Glomerular endothelial cell (primary cell): Measurements from ENCODE around the gene PPP4R1. TPM values are rescaled to one million over a fixed set of nuclear protein-coding genes. Genes with fewer than 3 reads are reported as not detected.
"Not testable (repeated sequence)": the region's sequence is repeated elsewhere in the genome, so short reads cannot be mapped to it uniquely, and the experiment has no call there.

Source experiments
- DNase-seq: peaks from one replicate; pipeline ENCODE4 v3.0.0-alpha.2; 2011; ENCODE audit warnings: low read depth, low spot score; ENCODE audit errors: extremely low read depth
- total RNA-seq: library from RNA; depleted of rRNA; stranded (reverse); fragments of >200 nt; gene quantifications from 2 replicates; pipeline ENCODE4 v1.2.3, GENCODE V29; 2015

The PPP4R1 gene
- total RNA-seq, 1 donor from 2014 or later, result 98.1 TPM

DNA sequence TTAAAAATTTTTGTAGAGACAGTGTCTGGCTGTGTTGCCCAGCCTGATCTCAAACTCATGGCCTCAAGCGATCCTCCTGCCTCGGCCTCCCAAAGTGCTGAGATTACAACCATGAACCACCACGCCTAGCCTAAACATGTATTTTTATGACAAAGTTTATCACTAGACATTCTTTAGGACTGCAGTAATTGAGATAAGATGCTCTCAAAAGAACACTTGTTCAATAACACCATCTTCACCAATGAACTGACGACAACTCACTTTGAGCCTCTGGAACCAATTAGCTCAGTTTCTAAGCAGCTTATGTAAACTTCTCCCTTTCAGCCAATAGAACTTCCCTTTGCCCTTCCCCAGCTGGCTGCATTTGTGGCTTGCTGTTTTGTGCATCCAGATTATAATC, 15.3 kb upstream of the PPP4R1 start:
- DNase-seq, result no peak

DNA sequence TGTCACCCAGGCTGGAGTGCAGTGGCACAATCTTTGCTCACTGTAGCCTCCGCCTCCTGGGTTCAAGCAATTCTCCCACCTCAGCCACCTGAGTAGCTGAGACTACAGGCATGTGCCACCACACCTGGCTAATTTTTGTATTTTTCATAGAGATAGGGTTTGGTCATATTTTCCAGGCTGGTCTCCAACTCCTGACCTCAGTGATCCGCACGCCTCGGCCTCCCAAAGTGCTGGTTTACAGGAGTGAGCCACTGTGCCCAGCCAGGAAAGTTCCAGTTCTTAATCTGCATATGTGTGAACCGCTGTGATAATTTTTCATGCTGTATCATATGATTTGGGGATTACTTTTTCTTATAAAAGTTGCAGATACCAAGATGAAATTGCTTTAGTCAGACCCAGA, 14.6 kb upstream of the PPP4R1 start:
- no peak for DNase-seq

DNA sequence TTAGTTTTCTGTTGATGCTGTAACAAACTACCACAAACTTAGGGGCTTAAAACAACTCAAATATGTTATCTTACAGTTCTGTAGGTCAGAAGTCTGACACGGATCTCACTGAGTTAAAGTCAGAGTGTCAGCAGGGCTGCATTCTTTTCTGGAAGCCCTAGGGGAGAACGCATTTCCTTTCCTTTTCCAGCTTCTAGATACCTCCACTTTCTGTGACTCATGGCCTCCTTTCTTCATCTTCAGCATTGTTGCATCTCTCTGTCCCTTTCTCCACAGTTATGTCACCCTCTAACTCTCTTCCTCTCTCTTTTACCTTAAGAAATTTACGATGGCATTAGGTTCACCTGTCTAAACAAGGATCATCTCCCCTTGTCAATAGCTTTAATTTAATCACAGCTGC, 13.3 kb upstream of the PPP4R1 start:
- no peak for DNase-seq

DNA sequence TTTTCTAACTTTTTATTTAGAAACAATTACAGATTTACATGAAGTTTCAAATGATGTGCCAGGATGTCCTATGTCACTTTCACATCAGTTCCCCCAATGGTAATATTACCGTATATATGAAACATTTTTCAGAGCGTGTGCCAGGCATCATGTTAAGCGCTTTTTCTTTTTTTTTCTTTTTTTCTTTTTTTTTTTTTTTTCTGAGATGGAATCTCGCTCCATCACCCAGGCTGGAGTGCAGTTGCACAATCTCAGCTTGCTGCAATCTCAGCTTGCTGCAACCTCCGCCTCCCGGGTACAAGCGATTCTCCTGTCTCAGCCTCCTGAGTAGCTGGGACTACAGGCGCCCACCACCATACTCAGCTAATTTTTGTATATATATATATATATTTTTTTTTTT, 5.6 kb upstream of the PPP4R1 start:
- DNase-seq, result no peak

DNA sequence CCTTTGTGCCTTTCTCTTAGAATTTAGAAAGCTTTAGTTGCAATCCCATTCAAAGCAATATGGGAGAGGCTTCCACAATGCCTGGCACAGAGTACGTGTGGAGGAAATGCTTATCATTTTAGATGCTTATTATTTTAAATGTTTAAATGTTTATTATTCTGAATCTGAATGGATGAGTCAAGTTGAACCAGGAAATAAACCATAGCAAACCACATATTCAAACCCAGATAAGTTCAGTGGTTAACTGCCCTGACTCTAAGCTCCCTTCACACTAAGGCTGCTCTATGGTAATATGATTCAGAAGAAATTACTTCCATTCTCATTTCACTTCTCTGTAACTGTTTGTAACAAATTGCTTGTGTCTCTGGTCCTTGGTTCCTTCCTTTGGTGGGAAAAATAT, 5.2 kb upstream of the PPP4R1 start:
- DNase-seq, result no peak

DNA sequence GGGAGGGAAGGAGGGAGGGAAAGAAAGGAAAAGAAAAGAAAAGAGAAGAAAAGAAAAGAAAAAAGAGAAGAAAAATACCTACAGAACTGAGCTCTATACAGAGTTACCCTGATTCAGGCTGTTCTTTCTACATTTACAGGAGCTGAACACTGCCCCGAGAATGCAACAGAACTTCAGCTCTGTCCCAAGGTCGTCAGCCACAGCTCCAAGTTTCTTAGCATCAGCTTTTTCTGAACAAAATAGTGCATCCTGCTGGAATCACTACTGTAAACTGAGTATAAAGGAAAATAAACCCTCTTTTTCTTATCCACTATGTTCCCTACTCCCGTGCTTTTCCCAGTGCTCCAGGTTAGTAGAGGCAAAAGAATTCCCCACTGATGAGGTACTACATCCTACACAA, 4.7 kb upstream of the PPP4R1 start:
- DNase-seq, result no peak

DNA sequence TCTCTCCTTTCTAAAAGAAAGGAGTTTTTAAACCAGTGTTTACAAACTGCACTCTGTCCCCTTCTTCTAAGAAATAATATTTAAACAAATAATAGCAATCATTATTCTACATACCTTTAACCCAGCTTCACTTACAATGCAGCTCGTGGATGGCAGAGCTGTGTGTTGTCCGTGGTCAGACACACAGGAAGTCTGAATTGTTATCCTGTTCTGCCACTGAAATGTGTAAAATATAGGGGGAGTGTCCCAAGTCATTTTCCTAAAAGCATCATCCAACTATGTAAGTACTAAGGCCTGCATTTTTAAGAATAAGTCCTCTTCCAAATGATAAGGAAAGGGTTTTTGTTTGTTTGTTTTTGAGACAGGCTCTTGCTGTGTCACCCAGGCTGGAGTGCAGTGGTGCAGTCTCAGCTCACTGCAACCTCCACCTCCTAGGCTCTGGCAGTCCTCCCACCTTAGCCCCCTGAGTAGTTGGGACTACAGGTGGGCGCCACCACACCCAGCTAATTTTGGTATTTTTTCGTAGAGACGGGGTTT, 2.7 kb upstream of the PPP4R1 start:
- DNase-seq, result no peak

DNA sequence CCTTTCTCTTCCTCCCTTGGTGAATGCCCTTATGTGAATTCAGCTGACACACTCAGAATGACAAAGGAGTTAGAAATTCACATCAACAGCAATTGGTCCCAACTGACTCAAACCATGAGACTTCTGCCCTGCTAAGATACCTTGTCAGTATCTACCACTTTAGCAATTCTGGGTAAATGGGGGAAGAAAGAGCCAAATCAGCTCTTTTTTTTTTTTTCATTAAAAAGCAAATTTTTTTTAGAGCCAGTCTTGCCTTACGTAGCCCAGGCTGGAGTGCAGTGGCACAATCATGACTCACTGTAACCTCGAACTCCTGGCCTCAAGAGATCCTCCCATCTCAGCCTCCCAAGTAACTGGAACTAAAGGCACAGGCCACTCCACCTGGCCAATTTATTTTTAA, 1.7 kb upstream of the PPP4R1 start:
- no peak for DNase-seq

DNA sequence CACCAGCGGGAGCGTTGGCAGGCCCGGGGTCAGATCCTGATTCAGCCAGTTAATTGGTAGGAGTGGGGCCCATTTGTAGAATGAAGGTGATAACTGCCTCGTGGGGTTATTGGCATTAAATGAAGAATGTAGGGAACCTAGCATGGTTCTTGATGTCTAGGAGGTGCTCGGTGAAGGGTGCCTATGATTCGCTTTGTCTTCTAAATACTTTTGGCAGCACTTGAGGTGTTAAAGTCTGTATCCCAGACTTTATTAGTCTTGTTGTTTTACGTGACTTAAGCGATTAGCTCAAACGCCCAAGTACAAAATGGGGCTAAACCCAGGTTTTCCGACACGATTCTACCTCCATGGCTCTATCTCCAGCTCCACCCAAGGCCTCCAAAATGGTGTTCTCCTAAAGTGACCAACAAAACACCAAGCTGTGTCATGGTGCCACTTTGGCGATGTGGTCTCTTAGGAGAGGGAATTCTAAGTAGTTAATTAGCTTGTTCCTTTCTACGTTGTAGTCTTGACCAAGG, 980 bp upstream of the PPP4R1 start:
- DNase-seq, result no peak

DNA sequence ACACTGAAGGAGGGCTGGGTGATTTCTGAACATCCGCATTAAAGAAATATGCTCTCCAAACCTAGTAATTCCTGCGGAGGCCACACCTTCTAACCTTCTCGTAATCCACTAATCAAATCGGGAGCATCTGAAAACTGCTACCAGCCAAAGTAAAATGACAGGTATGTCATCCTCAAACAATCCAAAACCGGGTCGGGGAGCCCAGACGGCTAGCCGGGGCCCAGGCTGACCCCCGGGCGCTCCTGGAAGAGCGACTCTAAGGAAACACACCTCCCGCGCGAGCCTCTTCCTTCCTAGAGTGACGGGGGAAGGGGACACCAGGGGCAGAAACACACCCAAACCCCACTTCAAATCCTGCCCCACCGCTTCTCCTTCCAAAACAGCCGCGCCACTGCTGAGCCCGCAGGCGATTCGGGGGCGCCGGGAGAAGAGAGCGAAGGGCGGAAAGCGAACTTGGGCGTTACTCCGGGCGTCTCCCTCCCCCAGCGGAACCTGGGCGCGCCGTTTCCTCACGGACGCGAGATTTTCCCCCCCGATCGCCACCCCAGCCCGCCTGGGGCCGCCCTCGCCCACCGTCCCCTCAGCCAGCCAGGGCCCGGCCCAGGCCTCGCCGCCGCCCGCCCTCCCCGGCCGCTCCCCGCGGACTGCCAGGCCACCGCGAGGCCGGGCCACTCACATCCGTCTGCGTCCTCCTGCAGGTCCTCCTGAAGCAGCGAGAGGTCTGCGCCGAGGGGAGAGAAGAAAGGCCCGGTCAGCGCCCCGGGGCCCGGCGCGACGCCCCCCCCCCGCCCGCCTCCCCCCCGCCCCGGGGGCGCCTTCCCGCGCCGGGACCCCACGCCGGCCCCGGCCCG, 584 bp downstream of the PPP4R1 start:
- DNase-seq, result no peak

DNA sequence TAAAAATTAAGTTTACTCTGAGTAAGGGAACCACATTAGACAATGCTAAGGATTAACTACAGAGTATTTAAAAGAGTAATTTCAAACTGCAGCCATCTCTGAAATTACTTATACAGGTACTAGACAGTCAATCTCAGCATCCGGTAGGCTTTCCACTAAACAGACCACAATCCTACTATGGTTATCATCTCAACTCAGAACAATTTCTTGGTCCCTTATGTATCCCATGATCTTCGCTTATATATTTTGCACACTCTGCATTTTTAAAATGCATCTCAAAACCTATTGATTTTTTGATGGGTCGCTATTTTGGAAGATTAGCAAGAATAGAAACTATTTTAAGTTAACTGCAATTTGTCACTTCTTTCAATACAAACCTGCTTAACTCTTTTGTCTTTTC, 1.4 kb downstream of the PPP4R1 start:
- DNase-seq, result no peak

DNA sequence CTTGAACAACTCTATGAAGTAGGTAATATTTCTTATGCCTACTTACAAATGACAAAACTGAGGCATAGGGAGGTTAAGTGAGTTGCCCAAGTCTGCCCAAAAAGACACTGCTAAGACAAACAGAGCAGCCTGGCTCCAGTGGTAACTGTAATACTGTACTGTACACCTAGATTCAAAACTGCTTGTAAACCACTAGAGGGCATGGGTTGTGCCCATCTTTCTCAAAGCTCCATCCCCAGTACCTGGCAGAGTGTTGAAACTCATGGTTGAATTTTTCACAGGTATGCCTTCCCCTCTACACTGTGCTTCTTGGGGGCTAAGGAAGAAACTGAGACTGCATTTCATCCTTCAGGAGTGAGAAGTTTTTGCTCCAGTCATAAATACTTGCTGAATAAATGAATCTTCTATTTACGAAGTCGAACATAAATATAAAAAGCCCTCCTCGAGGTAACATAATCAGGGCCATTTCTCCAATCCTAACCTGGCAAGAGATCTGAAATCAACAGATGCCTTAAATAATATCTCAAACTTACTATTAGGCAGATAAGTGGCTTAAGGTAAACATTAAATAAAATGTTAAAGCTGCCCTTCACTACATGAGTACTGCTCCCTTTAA, 2.0 kb downstream of the PPP4R1 start:
- no peak for DNase-seq

DNA sequence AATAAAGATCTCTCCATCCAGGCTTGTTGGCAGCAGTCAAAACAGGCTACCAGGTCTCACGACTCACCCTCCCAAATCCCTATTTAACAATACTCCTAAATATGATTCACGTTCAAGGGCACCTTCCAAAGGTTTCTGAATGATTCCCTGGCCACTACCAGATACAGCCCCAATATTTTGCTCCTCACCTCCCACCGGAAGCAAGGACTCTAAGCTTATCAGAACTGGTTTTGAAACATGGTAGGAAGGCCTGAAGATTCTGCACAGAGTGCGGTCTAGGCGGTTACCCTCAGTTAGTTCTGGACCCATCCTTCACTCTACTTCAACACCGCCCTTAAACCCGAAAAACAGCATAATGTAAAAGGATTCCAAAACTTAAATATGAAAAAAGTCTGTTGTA, 5.2 kb downstream of the PPP4R1 start:
- DNase-seq, result no peak

DNA sequence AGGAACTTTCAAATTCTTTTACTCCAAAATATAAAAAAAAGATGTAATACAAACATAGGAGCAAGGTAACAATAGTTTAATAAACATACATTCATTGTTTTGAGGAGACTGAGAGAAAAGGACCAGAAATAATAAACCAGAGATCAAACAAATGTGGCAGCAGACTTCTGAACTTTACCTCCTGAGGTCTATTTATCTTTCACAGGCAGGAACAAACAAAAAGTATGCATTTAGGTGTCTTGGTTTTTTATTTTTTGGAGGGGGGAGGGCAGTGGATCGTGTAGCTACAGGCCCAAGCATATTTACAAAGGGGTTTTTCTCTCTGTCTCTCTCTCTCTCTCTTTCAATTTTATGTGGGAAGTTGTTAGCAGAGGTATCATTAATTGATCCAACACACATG, 5.6 kb downstream of the PPP4R1 start:
- no peak for DNase-seq

DNA sequence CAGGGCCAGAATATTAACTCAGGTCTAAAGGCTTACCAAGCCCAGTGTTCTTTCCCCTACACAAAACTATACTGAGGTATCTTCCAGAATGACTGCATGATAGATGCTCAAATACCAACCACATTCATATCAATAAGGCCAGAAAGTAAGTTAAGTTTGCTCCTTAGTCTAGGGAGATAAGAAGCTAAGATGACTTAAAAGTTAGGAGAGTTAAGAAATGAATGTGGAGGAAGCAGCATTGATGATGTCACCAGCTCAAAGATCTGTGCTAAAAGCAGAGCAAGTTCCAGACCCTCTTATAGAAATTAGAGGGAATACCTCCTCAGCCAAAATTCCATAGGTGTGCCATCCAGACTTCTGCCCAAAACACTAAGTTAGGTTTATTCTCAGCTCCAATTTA, 6.1 kb downstream of the PPP4R1 start:
- no peak for DNase-seq

DNA sequence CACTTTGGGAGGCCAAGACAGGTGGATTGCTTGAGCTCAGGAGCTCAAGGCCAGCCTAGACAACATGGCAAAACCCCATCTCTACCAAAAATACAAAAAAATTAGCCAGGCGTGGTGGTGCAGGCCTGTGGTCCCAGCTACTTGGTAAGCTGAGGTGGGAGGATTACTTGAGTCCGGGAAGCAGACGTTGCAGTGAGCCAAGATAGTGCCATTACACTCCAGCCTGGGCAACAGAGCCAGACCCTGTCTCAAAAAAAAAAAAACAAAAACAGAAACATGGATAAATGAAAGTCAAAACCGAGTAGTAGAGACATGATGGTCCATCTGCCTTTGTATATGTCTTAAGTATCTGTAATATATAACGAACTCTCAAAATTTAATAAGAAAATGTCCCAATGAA, 7.2 kb downstream of the PPP4R1 start:
- not testable (repeated sequence) for DNase-seq

DNA sequence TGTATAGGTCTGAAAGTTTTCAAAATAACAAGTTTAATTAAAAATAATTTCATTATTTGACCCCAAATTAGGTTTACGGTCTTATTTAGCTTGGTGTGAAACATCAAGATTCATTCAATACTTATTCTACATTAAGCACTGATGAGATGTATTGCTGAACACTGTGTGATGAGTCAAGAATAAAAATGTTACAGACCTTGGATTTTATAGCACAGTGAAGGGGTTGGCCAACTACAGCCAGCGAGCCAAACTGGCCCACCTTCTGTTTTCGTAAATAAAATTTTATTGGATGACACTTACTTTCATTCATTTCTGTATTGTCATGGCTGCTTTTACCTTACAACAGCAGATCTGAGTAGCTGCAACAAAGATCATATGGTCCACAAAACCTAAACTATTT, 8.3 kb downstream of the PPP4R1 start:
- DNase-seq, result no peak

DNA sequence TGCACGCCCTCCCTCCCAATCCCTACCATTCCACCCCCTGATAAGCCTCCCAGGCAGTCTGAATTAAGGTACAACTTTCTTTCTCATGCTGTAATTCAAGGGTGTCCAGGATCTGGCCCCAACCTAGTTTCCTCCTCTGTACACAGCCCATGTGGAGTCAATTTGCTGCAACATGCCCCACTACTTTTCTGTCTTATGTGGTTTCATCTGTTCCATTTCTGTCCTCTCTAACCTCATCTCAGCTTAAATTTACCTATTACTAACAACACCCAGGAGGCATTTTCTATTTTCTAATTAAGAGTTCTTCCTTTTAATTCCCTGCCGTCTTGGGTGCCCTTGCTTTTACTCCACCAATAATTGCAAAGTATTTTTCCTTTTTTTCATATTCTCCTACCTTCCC, 10.0 kb downstream of the PPP4R1 start:
- DNase-seq, result no peak

DNA sequence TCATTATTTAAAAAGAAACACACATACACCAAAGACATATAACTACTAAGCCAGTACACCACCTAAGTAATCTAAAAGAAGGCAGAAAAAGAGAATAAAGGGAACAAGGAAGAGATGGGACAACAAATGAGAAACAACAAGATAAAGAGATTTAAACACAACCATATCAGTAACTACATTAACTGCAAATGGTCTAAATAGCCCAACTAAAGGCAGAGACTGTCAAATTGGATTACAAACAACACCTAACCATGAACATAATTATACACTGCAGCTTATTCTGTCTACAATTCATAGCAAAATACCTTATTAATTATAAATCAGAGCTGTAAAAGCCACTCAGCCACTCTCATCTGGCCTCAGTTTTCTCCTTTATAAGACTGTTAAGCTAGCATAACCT, 15.0 kb downstream of the PPP4R1 start:
- DNase-seq, result no peak

DNA sequence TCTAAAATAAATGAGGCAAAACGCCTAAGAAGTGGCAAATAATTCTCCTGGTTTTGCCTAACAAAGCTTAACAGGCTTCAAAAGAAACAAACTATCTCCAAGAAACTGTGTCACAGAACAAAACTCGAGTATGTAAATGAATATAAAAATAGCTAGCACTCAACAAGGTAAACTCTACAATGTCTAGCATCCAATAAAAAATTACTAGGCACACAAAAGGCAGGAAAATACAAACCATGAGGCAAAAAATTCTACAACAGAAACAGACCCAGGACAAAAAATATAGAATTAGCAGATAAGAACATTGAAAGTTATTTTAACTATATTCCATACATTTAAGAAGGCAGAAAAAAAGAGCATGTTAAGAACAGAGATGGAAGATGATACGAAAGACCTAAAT, 16.8 kb downstream of the PPP4R1 start:
- no peak for DNase-seq

DNA sequence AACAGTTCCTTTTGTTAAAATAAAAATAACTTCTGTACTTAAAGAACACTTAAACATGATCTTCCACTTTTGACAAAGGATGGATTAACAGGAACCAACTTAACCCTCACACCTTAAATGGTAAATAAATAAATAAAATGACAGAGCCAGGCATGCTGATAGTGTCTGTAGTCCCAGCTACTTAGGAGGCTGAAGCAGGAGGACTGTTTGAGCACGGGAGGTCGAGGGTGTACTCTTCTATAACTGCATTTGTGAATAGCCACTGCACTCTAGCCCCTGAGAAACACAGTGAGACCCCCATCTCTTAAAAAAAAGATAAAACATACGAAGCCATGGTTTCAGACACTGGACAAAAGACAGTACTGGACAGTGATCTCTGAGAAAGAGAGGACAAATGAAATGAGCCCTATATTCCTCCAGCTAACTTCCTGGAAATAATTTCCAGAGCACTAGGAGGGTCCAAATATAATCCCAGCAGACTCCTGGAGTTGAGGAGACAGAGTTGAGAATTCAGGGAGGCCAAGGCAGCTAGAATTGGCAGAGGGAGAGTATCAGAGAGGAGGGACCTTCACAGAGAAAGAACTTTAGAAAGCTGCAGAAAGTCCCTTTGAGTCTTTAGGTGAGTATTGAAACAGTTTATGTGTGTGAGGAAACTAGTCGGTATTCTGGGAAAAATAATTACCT, 17.4 kb downstream of the PPP4R1 start:
- no peak for DNase-seq

DNA sequence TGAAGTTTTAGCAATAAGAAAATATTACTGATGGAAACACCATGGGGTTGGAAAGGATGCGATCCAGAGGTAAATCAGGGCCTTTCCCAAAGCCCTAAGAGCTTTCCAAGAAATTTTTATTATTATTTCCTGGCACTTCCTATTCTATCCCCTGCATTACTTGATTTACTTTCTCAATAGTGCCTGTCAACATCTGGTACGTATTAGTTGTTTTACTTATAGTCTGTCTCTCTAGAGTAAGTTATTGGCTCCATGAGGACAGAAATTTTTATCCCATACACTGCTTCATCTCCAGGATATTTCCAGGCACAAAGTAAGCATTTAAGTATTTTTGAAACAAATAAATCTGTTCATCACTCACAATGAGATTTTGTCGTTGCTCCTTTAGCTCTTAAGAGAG, 18.1 kb downstream of the PPP4R1 start:
- DNase-seq, result no peak
